Right lobe of liver (tissue), 4 donors: Measurements from ENCODE around the gene TFAP2C.

Source experiments
- CTCF ChIP-seq, 4 donors: fragments of 200-600 bp in 3 of 4; fragments of 450-650 bp in 1 of 4; IDR thresholded peaks; one replicate each; pipeline versions ENCODE4 v1.5.1 to v1.8.0; 2016 to 2022; ENCODE audit warnings: antibody characterized with exemption in 4 of 4, mild to moderate bottlenecking in 2 of 4
- POLR2A ChIP-seq: fragments of 450-650 bp; IDR thresholded peaks from one replicate; pipeline ENCODE4 v1.6.1; 2017; ENCODE audit warnings: antibody characterized with exemption, mild to moderate bottlenecking
- donor health status: DM: no; HTN: no; CAD: no.
- donor health status: DM: no; HTN: no; CAD: no.
- donor health status: DM: no; HTN: yes; CAD: no.

- TF ChIP-seq CTCF (IDR thresholded peaks at IDR 0.05) (no peak), POLR2A (no peak)
Observed at GRCh38 chr20:56676679-56677078, 47.6 kb downstream of the TFAP2C start.
